ENCODE results near the gene AP3S2. TPM values are rescaled to one million over a fixed set of nuclear protein-coding genes. Genes with fewer than 3 reads are reported as not detected.

Gene AP3S2
- total and polyA plus RNA-seq, 2 donors (not counting 1 experiment from before 2014, with no cell fraction given) = 11.3 to 32.3 TPM

- Mint-ChIP-seq H3K4me1 (peaks cover 11% of the 10 kb centered on the region), H3K27ac (no peak overlapping the region), H3K4me3 (no peak overlapping the region), H3K27me3 (peaks cover 1% of the 10 kb centered on the region), H3K9me3 (ENCODE audit: insufficient read depth) (no peaks in the 10 kb centered on the region)
- Histone ChIP-seq H3K9ac (ENCODE audit: low read length) (no peak overlapping the region), H3K36me3 (replicated peaks in 1 of 2; ENCODE audit: control extremely low read depth in 1 of 2, control insufficient read depth in 1 of 2, extremely low read depth in 1 of 2, insufficient read depth in 2 of 2, low read length in 1 of 2) (peaks cover 0 to 11% of the 10 kb centered on the region in 2 experiments), H2AFZ (ENCODE audit: insufficient read depth, low read depth, low read length, poor library complexity, severe bottlenecking) (no peak overlapping the region), H3K79me2 (ENCODE audit: control insufficient read depth, insufficient read depth, low read length) (no peaks in the 10 kb centered on the region), H3K4me1 (ENCODE audit: control insufficient read depth in 2 of 2, insufficient read depth in 2 of 2, low read length in 2 of 2) (peaks cover 6 to 13% of the 10 kb centered on the region in 2 donors), H3K27me3 (replicated peaks in 1 of 4; ENCODE audit: control extremely low read depth in 1 of 4, control insufficient read depth in 3 of 4, insufficient read depth in 4 of 4, low read length in 3 of 4) (no peaks in the 10 kb centered on the region), H4K20me1 (ENCODE audit: control insufficient read depth, insufficient read depth, low read length, poor library complexity, severe bottlenecking) (no peaks in the 10 kb centered on the region), H3K27ac (ENCODE audit: low read length in 2 of 2) (no peak overlapping the region), H3K4me2 (replicated peaks; ENCODE audit: low read depth, low read length, poor library complexity, severe bottlenecking) (no peak overlapping the region), H3K9me3 (ENCODE audit: control extremely low read depth in 1 of 3, control insufficient read depth in 2 of 3, insufficient read depth in 1 of 3, low read length in 2 of 3) (no peaks in the 10 kb centered on the region), H3K4me3 (ENCODE audit: control extremely low read depth in 1 of 5, extremely low read depth in 1 of 5, insufficient read depth in 1 of 5, low read depth in 2 of 5, low read length in 4 of 5) (no peak overlapping the region)
- TF ChIP-seq, protein P1, sequence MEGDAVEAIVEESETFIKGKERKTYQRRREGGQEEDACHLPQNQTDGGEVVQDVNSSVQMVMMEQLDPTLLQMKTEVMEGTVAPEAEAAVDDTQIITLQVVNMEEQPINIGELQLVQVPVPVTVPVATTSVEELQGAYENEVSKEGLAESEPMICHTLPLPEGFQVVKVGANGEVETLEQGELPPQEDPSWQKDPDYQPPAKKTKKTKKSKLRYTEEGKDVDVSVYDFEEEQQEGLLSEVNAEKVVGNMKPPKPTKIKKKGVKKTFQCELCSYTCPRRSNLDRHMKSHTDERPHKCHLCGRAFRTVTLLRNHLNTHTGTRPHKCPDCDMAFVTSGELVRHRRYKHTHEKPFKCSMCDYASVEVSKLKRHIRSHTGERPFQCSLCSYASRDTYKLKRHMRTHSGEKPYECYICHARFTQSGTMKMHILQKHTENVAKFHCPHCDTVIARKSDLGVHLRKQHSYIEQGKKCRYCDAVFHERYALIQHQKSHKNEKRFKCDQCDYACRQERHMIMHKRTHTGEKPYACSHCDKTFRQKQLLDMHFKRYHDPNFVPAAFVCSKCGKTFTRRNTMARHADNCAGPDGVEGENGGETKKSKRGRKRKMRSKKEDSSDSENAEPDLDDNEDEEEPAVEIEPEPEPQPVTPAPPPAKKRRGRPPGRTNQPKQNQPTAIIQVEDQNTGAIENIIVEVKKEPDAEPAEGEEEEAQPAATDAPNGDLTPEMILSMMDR (IDR thresholded peaks at IDR 0.05) = no peak
- no peak for TF ChIP-seq EZH2 (IDR thresholded peaks at IDR 0.05; ENCODE audit: borderline replicate concordance, insufficient read depth, low read depth, low read length, poor library complexity, severe bottlenecking)
- no peak for ATAC-seq (ENCODE audit: low read depth)
- intact Hi-C loops (cut with micrococcal nuclease) = no loop called here
- no peak for DNase-seq
- 84% methylated on average over 8 of the region's 8 CpGs for WGBS (ENCODE audit: insufficient coverage)
- ChIA-PET POLR2A (no interaction called here), CTCF (no interaction called here)
These were observed 64.6 kb downstream of the AP3S2 start for GRCh38 chr15:89829161-89829560.

DNA sequence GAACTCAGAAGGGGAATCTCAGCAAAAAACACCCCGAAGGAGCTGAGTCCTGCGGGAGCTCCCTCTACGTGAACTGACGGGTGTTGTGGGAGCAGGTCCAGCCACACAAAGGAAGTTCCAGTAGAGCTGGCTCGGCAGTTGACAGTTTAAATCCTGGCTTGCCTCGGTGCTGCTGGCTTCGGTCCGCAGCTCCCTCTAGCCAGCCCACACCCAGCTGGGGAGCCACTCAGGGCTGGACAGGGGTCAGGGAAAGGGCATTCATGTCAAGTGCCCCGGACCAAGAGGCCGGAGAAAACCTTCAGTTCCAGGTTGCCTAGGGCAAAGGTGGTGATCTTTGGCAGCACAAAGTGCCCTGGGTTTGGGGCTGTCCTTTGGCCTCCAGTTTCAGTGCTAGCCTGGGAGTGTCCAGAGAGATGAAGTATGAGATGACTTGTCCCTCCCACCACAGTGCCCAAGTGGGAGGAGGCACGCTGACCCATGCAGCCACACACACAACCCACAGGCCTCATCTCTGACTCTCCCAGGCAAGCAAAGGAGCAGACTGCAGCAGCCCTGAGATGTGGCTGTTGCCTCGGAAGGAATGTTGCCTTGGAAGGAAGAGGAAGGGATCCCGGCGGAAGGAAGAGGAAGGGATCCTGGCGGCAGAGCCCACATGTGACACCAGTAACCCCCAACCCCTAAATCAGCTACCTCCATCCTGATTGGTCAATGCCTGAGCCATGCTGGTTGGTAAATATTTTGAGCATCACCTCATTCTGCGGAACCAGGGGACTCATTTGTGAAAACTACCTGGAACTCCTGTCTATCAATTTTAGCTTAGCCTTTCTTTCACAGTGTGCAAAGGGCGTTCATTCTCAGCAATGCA lies 65.3 kb downstream of the AP3S2 start:
- H3K27me3 Mint-ChIP-seq = peaks cover 6% of the 10 kb centered on the region
- H3K4me3 Mint-ChIP-seq = no peak overlapping the region
- H4K20me1 ChIP-seq (ENCODE audit: control insufficient read depth, insufficient read depth, low read length, poor library complexity, severe bottlenecking) = no peaks in the 10 kb centered on the region
- H3K27ac ChIP-seq (ENCODE audit: low read length in 2 of 2) = no peak overlapping the region
- ATAC-seq (ENCODE audit: low read depth) (no peak), DNase-seq (no peak)
- no peak overlapping the region for H3K4me2 ChIP-seq (replicated peaks; ENCODE audit: low read depth, low read length, poor library complexity, severe bottlenecking)
- H3K27ac Mint-ChIP-seq = no peak overlapping the region
- H3K4me1 Mint-ChIP-seq = peaks cover 11% of the 10 kb centered on the region
- H3K9me3 ChIP-seq (ENCODE audit: control extremely low read depth in 1 of 3, control insufficient read depth in 2 of 3, insufficient read depth in 1 of 3, low read length in 2 of 3) = no peaks in the 10 kb centered on the region
- no peak overlapping the region for H2AFZ ChIP-seq (ENCODE audit: insufficient read depth, low read depth, low read length, poor library complexity, severe bottlenecking)
- ChIA-PET POLR2A (no interaction called here), CTCF (interaction anchor here (2.0 kb wide), 1 partner anchor 67 kb away, joined by 5 read pairs; no protein-coding TSS in a partner anchor)
- peaks cover 6 to 13% of the 10 kb centered on the region in 2 donors for H3K4me1 ChIP-seq (ENCODE audit: control insufficient read depth in 2 of 2, insufficient read depth in 2 of 2, low read length in 2 of 2)
- TF ChIP-seq, protein P1 (IDR thresholded peaks at IDR 0.05) = no peak
- no peak for TF ChIP-seq EZH2 (IDR thresholded peaks at IDR 0.05; ENCODE audit: borderline replicate concordance, insufficient read depth, low read depth, low read length, poor library complexity, severe bottlenecking)
- no peak overlapping the region for H3K4me3 ChIP-seq (ENCODE audit: control extremely low read depth in 1 of 5, extremely low read depth in 1 of 5, insufficient read depth in 1 of 5, low read depth in 2 of 5, low read length in 4 of 5)
- H3K79me2 ChIP-seq (ENCODE audit: control insufficient read depth, insufficient read depth, low read length) = no peaks in the 10 kb centered on the region
- no peak overlapping the region for H3K9ac ChIP-seq (ENCODE audit: low read length)
- peaks cover 0 to 5% of the 10 kb centered on the region in 2 experiments for H3K36me3 ChIP-seq (replicated peaks in 1 of 2; ENCODE audit: control extremely low read depth in 1 of 2, control insufficient read depth in 1 of 2, extremely low read depth in 1 of 2, insufficient read depth in 2 of 2, low read length in 1 of 2)
- H3K9me3 Mint-ChIP-seq (ENCODE audit: insufficient read depth) = no peaks in the 10 kb centered on the region
- intact Hi-C loops (cut with micrococcal nuclease) = no loop called here
- 91% methylated on average over 12 of the region's 17 CpGs for WGBS (ENCODE audit: insufficient coverage)
- H3K27me3 ChIP-seq (replicated peaks in 1 of 4; ENCODE audit: control extremely low read depth in 1 of 4, control insufficient read depth in 3 of 4, insufficient read depth in 4 of 4, low read length in 3 of 4) = peaks cover 0 to 3% (median 0%) of the 10 kb centered on the region in 4 experiments

Data from B cell (primary cell).